ENCODE results near the gene ZSCAN5C. TPM values are rescaled to one million over a fixed set of nuclear protein-coding genes. Genes with fewer than 3 reads are reported as not detected.

The ZSCAN5C gene
- total RNA-seq, 1 experiment from 2014 or later: not detected

DNA sequence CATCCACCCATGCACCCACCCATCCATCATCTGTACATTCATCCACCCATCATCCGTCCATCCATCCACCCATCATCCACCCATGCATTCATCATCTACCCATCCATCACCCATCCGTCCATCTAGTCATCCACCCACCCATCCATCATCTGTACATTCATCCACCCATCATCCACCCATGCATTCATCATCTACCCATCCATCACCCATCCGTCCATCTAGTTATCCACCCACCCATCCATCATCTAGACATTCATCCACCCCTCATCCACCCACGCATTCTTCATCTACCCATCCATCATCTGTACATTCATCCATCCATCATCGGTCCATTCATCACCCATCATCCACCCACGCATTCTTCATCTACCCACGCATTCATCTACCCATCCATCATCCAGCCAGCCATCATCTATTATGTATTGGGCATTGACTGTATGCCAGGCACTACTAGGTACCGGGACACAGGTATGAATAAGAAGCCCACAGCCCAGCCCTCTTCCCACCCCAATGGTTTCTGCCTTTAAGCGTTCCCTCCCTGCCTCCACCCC is 43.0 kb upstream of the ZSCAN5C start:
- Histone ChIP-seq H3K79me2 (ENCODE audit: low read depth) (no peaks in the 10 kb centered on the region), H3F3A (ENCODE audit: insufficient read depth, low read depth) (no peaks in the 10 kb centered on the region), H3K27ac (no peak overlapping the region), H3K4me3 (no peak overlapping the region), H3K27me3 (ENCODE audit: insufficient read depth, low read depth) (no peaks in the 10 kb centered on the region), H3K4me1 (replicated peaks; ENCODE audit: insufficient read depth) (no peaks in the 10 kb centered on the region), H2AFZ (no peak overlapping the region), H3K4me2 (no peak overlapping the region), H3K9me2 (ENCODE audit: insufficient read depth) (no peaks in the 10 kb centered on the region), H4K20me1 (ENCODE audit: insufficient read depth) (peaks cover 12% of the 10 kb centered on the region; the same call in 1 of the 2 replicates), H3K9me3 (ENCODE audit: insufficient read depth, low read depth) (no peaks in the 10 kb centered on the region), H3K36me3 (ENCODE audit: low read depth) (peaks cover 12% of the 10 kb centered on the region; the same call in 1 of the 2 replicates)
- intact Hi-C loops (cut with micrococcal nuclease; ENCODE audit: unreplicated experiment): no loop called here
- POLR2A ChIA-PET (ENCODE audit: unreplicated experiment): no interaction called here
- BruUV-seq (replicated peaks): no TSS peak
- DNase-seq: no peak
- CTCF ChIA-PET: no interaction called here
- TF ChIP-seq, protein P1, sequence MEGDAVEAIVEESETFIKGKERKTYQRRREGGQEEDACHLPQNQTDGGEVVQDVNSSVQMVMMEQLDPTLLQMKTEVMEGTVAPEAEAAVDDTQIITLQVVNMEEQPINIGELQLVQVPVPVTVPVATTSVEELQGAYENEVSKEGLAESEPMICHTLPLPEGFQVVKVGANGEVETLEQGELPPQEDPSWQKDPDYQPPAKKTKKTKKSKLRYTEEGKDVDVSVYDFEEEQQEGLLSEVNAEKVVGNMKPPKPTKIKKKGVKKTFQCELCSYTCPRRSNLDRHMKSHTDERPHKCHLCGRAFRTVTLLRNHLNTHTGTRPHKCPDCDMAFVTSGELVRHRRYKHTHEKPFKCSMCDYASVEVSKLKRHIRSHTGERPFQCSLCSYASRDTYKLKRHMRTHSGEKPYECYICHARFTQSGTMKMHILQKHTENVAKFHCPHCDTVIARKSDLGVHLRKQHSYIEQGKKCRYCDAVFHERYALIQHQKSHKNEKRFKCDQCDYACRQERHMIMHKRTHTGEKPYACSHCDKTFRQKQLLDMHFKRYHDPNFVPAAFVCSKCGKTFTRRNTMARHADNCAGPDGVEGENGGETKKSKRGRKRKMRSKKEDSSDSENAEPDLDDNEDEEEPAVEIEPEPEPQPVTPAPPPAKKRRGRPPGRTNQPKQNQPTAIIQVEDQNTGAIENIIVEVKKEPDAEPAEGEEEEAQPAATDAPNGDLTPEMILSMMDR (conservative IDR thresholded peaks at IDR 0.05): no peak
- no peak for TF ChIP-seq EZH2 (IDR thresholded peaks at IDR 0.05; ENCODE audit: low read depth)

DNA sequence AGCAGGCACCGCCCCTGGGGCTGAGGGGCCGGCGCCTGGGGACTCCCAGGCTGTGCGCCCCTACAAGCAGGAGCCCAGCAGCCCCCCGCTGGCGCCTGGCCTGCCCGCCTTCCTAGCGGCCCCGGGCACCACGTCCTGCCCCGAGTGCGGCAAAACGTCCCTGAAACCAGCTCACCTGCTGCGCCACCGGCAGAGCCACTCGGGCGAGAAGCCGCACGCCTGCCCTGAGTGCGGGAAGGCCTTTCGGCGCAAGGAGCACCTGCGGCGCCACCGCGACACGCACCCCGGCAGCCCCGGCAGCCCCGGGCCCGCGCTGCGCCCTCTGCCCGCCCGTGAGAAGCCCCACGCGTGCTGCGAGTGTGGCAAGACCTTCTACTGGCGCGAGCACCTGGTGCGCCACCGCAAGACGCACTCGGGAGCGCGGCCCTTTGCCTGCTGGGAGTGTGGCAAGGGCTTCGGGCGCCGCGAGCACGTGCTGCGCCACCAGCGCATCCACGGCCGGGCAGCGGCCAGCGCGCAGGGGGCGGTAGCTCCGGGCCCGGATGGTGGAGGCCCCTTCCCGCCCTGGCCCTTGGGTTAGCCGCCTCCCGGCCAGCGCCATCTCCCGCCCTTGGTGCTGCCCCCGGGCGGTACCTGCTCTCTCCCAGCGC is 42.3 kb upstream of the ZSCAN5C start:
- Histone ChIP-seq H3K27ac (no peak overlapping the region), H3K9me2 (ENCODE audit: insufficient read depth) (no peaks in the 10 kb centered on the region), H3K79me2 (ENCODE audit: low read depth) (no peaks in the 10 kb centered on the region), H2AFZ (no peak overlapping the region), H3F3A (ENCODE audit: insufficient read depth, low read depth) (no peaks in the 10 kb centered on the region), H3K4me3 (no peak overlapping the region), H3K36me3 (ENCODE audit: low read depth) (peaks cover 10% of the 10 kb centered on the region; the same call in 1 of the 2 replicates), H4K20me1 (ENCODE audit: insufficient read depth) (peaks cover 9% of the 10 kb centered on the region; the same call in 1 of the 2 replicates), H3K4me1 (replicated peaks; ENCODE audit: insufficient read depth) (no peaks in the 10 kb centered on the region), H3K27me3 (ENCODE audit: insufficient read depth, low read depth) (no peaks in the 10 kb centered on the region), H3K4me2 (no peak overlapping the region), H3K9me3 (ENCODE audit: insufficient read depth, low read depth) (no peaks in the 10 kb centered on the region)
- TF ChIP-seq, protein P1 (conservative IDR thresholded peaks at IDR 0.05): no peak
- TF ChIP-seq EZH2 (IDR thresholded peaks at IDR 0.05; ENCODE audit: low read depth): no peak
- POLR2A ChIA-PET (ENCODE audit: unreplicated experiment): no interaction called here
- intact Hi-C loops (cut with micrococcal nuclease; ENCODE audit: unreplicated experiment): no loop called here
- CTCF ChIA-PET: no interaction called here
- BruUV-seq (replicated peaks): no TSS peak
- DNase-seq: no peak

DNA sequence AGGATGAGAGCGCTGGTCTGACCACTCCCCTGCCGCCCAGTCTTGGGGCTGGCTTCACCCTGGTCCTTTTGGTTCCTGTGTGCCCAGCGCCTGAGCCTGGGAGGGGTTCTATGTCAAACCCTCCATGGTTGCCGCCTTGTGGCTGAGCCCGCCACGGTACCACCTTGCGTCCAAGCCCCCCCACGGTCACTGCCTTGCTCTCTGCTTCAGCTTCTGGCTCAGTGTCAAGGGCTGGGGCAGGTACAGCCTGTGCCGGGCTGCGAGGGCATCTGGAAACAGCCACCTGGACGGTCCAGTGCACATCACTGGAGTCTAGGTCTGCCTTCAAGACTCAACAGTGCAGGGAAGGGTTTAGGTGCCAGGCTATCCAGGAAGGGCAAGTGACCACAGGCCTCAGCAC is 40.5 kb upstream of the ZSCAN5C start:
- CTCF ChIA-PET: no interaction called here
- Histone ChIP-seq H3K4me3 (no peak overlapping the region), H3K9me2 (ENCODE audit: insufficient read depth) (no peaks in the 10 kb centered on the region), H3K27ac (no peak overlapping the region), H3K4me1 (replicated peaks; ENCODE audit: insufficient read depth) (no peaks in the 10 kb centered on the region), H4K20me1 (ENCODE audit: insufficient read depth) (0 out of 2 replicates have a peak, but pooled peaks cover 7% of the 10 kb centered on the region), H3K27me3 (ENCODE audit: insufficient read depth, low read depth) (no peaks in the 10 kb centered on the region), H3F3A (ENCODE audit: insufficient read depth, low read depth) (no peaks in the 10 kb centered on the region), H3K9me3 (ENCODE audit: insufficient read depth, low read depth) (no peaks in the 10 kb centered on the region), H3K4me2 (no peak overlapping the region), H2AFZ (no peak overlapping the region), H3K36me3 (ENCODE audit: low read depth) (peaks cover 8% of the 10 kb centered on the region; the same call in 1 of the 2 replicates), H3K79me2 (ENCODE audit: low read depth) (no peaks in the 10 kb centered on the region)
- POLR2A ChIA-PET (ENCODE audit: unreplicated experiment): no interaction called here
- BruUV-seq (replicated peaks): no TSS peak
- no peak for DNase-seq
- intact Hi-C loops (cut with micrococcal nuclease; ENCODE audit: unreplicated experiment): no loop called here
- TF ChIP-seq, protein P1 (conservative IDR thresholded peaks at IDR 0.05): no peak
- TF ChIP-seq EZH2 (IDR thresholded peaks at IDR 0.05; ENCODE audit: low read depth): no peak
